Endothelial cell of umbilical vein (primary cell): ENCODE data around the gene DACH2.

Experiments used
- CTCF ChIP-seq, 2 donors: IDR thresholded peaks; 1 replicate in 1 of 2; 2 replicates in 1 of 2; pipeline ENCODE4 v1.5.1; 2011; ENCODE audit warnings: low read length in 2 of 2, mild to moderate bottlenecking in 2 of 2, moderate library complexity in 2 of 2, control low read depth in 1 of 2, inconsistent platforms in 1 of 2, low read depth in 1 of 2; ENCODE audit not compliant: insufficient read depth in 1 of 2; ENCODE audit errors: extremely low read depth in 1 of 2
- MYC ChIP-seq: IDR thresholded peaks from one replicate; pipeline ENCODE4 v1.6.1; 2011; ENCODE audit warnings: mild to moderate bottlenecking, low read depth, low read length
- POLR2A ChIP-seq: IDR thresholded peaks from 2 replicates; pipeline ENCODE4 v1.6.1; 2012; ENCODE audit warnings: low read depth, mild to moderate bottlenecking, control low read depth, low read length

- TF ChIP-seq MYC (no peak), CTCF (IDR thresholded peaks at IDR 0.05; ENCODE audit: extremely low read depth in 1 of 2, insufficient read depth in 1 of 2, low read depth in 1 of 2, low read length in 2 of 2) (no peak), POLR2A (no peak)
Observed at GRCh38 chrX:86436116-86436515, 287.9 kb downstream of the DACH2 start.
